ENCODE data around the gene CD244.

DNA sequence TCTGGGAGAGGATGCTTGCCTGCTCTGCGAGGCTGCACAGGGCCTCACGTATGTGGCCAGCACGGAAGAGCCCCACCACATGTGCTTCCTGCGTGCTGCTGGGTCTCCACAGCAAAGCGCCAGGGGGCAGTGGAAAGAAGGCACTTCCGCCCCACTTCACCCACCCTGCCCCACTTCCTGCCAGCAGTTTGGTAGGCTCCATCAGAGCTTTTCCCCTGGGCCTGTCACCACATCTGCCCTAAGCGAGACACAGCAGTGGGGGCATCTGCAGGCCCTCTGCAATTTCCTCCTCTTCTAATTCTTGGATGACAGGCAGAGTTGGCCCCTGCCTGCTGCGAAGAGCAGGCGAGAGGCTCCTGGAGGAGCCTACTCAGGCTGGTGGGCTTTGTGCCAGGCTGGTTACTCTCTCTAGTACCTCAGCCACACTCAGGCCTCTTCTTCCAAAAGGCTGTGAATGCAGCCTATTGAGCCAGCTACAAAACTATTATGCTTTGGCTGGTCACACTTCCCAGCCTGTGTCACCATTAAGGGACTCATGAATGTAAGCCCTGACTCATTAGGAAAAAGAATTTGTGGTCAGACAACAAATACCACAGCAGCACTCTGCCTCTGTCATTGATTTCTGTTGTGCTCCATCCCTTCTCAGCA, 25.0 kb downstream of the CD244 start:
- TF ChIP-seq, protein P1, sequence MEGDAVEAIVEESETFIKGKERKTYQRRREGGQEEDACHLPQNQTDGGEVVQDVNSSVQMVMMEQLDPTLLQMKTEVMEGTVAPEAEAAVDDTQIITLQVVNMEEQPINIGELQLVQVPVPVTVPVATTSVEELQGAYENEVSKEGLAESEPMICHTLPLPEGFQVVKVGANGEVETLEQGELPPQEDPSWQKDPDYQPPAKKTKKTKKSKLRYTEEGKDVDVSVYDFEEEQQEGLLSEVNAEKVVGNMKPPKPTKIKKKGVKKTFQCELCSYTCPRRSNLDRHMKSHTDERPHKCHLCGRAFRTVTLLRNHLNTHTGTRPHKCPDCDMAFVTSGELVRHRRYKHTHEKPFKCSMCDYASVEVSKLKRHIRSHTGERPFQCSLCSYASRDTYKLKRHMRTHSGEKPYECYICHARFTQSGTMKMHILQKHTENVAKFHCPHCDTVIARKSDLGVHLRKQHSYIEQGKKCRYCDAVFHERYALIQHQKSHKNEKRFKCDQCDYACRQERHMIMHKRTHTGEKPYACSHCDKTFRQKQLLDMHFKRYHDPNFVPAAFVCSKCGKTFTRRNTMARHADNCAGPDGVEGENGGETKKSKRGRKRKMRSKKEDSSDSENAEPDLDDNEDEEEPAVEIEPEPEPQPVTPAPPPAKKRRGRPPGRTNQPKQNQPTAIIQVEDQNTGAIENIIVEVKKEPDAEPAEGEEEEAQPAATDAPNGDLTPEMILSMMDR (IDR thresholded peaks at IDR 0.05) = no peak
- no peak for TF ChIP-seq POLR2A (IDR thresholded peaks at IDR 0.05)
